GM12878 (cell line): Measurements from ENCODE around the gene MUC5AC. TPM values are rescaled to one million over a fixed set of nuclear protein-coding genes. Genes with fewer than 3 reads are reported as not detected.

ENCODE experiments used
- ATAC-seq: fragments of 200-7000 bp; cut with Tn5 transposase; 3 replicates; pipeline ENCODE4 v1.9.1; 2020; ENCODE audit warnings: mild to moderate bottlenecking, moderate library complexity
- BruUV-seq: library from RNA; stranded (reverse); fragments of 400-500 nt; replicated peaks from 2 replicates; lab custom pipeline; 2021; lab: Mats Ljungman, UMichigan
- CTCF ChIA-PET: fragments of 300-600 bp; sonication (Branson Sonifier 250); formaldehyde crosslinking; extraction: SDS; loops from one replicate; lab custom pipeline; 2021; ENCODE audit warnings: inconsistent platforms; lab: Yijun Ruan, JAX
- POLR2A ChIA-PET: fragments of 350-600 bp; formaldehyde crosslinking; extraction: SDS; loops from one replicate; lab custom pipeline; 2021; ENCODE audit warnings: inconsistent platforms; lab: Charles Lee
- RAD21 ChIA-PET: fragments of 300-600 bp; sonication (Branson Sonifier 250); formaldehyde crosslinking; loops from one replicate; lab custom pipeline; 2023; ENCODE audit warnings: antibody characterized with exemption; ENCODE audit not compliant: unreplicated experiment; lab: Charles Lee
- SMC1A ChIA-PET: fragments of 300-600 bp; sonication (Branson Sonifier 250); formaldehyde crosslinking; loops from one replicate; lab custom pipeline; 2023; ENCODE audit not compliant: unreplicated experiment, uncharacterized antibody; lab: Charles Lee
- DNase-seq: peaks from one replicate; pipeline ENCODE4 v3.0.0-alpha.2; 2011; ENCODE audit warnings: low read depth, low spot score
- FAIRE-seq: peaks from 3 replicates; lab custom pipeline; 2011; peaks lifted over from hg19 to GRCh38; lab: Jason Lieb, UNC
- H2AFZ ChIP-seq: 2 replicates; pipeline ENCODE4 v1.6.0; 2011; ENCODE audit warnings: low read depth, low read length, control low read depth; ENCODE audit not compliant: control insufficient read depth
- H3K27ac ChIP-seq: 2 replicates; pipeline ENCODE4 v1.5.1; 2011; ENCODE audit warnings: control low read depth; ENCODE audit not compliant: control insufficient read depth, insufficient read depth
- H3K27me3 ChIP-seq, 2 experiments: replicated peaks in 1 of 2; 2 replicates each; pipeline versions ENCODE4 v1.6.0 to v1.6.1; 2011; ENCODE audit warnings: low read length in 1 of 2; ENCODE audit not compliant: control insufficient read depth in 2 of 2, insufficient read depth in 2 of 2
- H3K36me3 ChIP-seq, 2 experiments: 2 replicates each; pipeline ENCODE4 v1.5.1; 2011; ENCODE audit warnings: low read length in 1 of 2; ENCODE audit not compliant: control insufficient read depth in 2 of 2, insufficient read depth in 2 of 2
- H3K4me1 ChIP-seq: 2 replicates; pipeline ENCODE4 v1.6.1; 2011; ENCODE audit warnings: mild to moderate bottlenecking, low read length, moderate library complexity, mixed read lengths; ENCODE audit not compliant: control insufficient read depth, insufficient read depth
- H3K4me2 ChIP-seq: 2 replicates; pipeline ENCODE4 v1.6.0; 2011; ENCODE audit warnings: control low read depth; ENCODE audit not compliant: control insufficient read depth, insufficient read depth
- H3K4me3 ChIP-seq: fragments of 200-600 bp; sonication (generic); 2 replicates; pipeline ENCODE4 v1.5.1; 2016
- H3K79me2 ChIP-seq: 2 replicates; pipeline ENCODE4 v1.6.0; 2011; ENCODE audit warnings: low read length; ENCODE audit not compliant: control insufficient read depth, insufficient read depth
- H3K9ac ChIP-seq: 2 replicates; pipeline ENCODE4 v1.8.0; 2011; ENCODE audit warnings: low read length, control low read depth, mixed read lengths; ENCODE audit not compliant: control insufficient read depth, insufficient read depth
- H3K9me3 ChIP-seq: replicated peaks from 3 replicates; pipeline ENCODE4 v1.5.1; 2011; ENCODE audit warnings: mild to moderate bottlenecking, low read length; ENCODE audit not compliant: control insufficient read depth, insufficient read depth
- H4K20me1 ChIP-seq: 2 replicates; pipeline ENCODE4 v1.6.0; 2011; ENCODE audit not compliant: control insufficient read depth, insufficient read depth
- CREM ChIP-seq: IDR thresholded peaks from 2 replicates; pipeline ENCODE4 v1.6.1; 2014; ENCODE audit warnings: antibody characterized with exemption, low read depth
- HDAC6 ChIP-seq: fragments of 200-600 bp; sonication (generic); IDR thresholded peaks from one replicate; pipeline ENCODE4 v1.8.0; 2017; ENCODE audit warnings: antibody characterized with exemption; ENCODE audit not compliant: unreplicated experiment
- NRF1 ChIP-seq: conservative IDR thresholded peaks from 2 replicates; pipeline ENCODE4 v1.6.1; 2011; ENCODE audit warnings: mild to moderate bottlenecking, low read depth, low read length, improper control_type of control experiment
- POLR2AphosphoS5 ChIP-seq: IDR thresholded peaks from 2 replicates; pipeline ENCODE4 v1.6.1; 2011; ENCODE audit warnings: mild to moderate bottlenecking, low read length, inconsistent platforms
- SREBF1 ChIP-seq: IDR thresholded peaks from 2 replicates; pipeline ENCODE4 v1.6.1; 2012; ENCODE audit warnings: mild to moderate bottlenecking, low read length
- TBL1XR1 ChIP-seq: IDR thresholded peaks from 2 replicates; pipeline ENCODE4 v1.6.1; 2012; ENCODE audit warnings: low read depth, low read length, improper control_type of control experiment
- WGBS: methylation state at CpG from one replicate; pipeline ENCODE4 v1.1.6; 2016; ENCODE audit warnings: low lambda C conversion rate; ENCODE audit not compliant: insufficient replicate concordance, insufficient coverage; ENCODE audit errors: missing lambda C conversion rate; 5-methylcytosine and 5-hydroxymethylcytosine counted together
- in situ Hi-C: fragments of 300-500 bp; cut with MboI; formaldehyde crosslinking; loops from 9 replicates; pipeline ENCODE4 v1.14.3; 2018; ENCODE audit warnings: mixed read lengths
- intact Hi-C: fragments of 100-400 bp; cut with micrococcal nuclease; formaldehyde crosslinking; loops from one replicate; pipeline ENCODE4 v1.14.2; 2022; ENCODE audit not compliant: unreplicated experiment
- polyA plus RNA-seq, 11 experiments: library from polyadenylated mRNA; depleted of rRNA in 4 of 11; unstranded in 6 of 11; stranded (reverse) in 5 of 11; fragments of >200 nt; fragmentation: Nextera tagmentation in 4 of 11; fragmentation: Illumina TruSeq in 1 of 11; extraction: Ambion mirVana in 4 of 11; extraction: Trizol in 1 of 11; gene quantifications; 1 replicate in 1 of 11; 2 replicates in 10 of 11; pipeline versions ENCODE4 v1.2.1 to v1.2.3, GENCODE V29; 2011 to 2016; ENCODE audit warnings: inconsistent platforms in 2 of 11, missing spikeins in 2 of 11, low read depth in 1 of 11
- total RNA-seq, 4 experiments: library from RNA; depleted of rRNA in 3 of 4; stranded (reverse); fragments of >200 nt in 3 of 4; fragmentation: Illumina TruSeq in 1 of 4; extraction: Trizol in 1 of 4; gene quantifications; 2 replicates each; pipeline versions ENCODE4 v1.2.1 to v1.2.3, GENCODE V29; 2013 to 2021
- TF ChIP-seq, protein P1 (sequence below): fragments of 450-650 bp; IDR thresholded peaks from 2 replicates; pipeline ENCODE4 v1.6.1; 2017; ENCODE audit warnings: borderline replicate concordance

Gene MUC5AC
- total and polyA plus RNA-seq, 10 of the 15 experiments (the other 5 are each of a cell fraction or from before 2014, with no cell fraction given): under 0.01 to 0.01 TPM; not detected in 8

DNA sequence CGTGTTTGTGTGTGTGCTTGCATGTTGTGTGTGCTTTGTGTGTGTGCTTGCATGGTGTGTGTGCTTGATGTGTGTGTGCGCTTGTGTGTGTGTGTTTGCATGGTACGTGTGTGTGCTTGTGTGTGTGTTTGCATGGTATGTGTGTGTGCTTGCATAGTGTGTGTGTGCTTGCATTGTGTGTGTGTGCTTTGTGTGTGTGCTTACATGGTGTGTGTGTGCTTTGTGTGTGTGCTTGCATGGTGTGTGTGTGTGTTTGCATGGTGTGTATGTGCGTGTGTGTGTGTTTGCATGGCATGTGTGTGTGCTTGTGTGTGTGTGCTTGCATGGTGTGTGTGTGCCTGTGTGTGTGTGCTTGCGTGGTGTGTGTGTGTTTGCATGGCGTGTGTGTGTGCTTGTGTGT, 10.0 kb upstream of the MUC5AC start:
- Histone ChIP-seq H2AFZ (no peak overlapping the region), H3K79me2 (no peaks in the 10 kb centered on the region), H3K9ac (no peak overlapping the region), H4K20me1 (no peaks in the 10 kb centered on the region), H3K4me1 (no peaks in the 10 kb centered on the region; the same call in 1 of the 2 replicates), H3K4me3 (no peak overlapping the region), H3K36me3 (no peaks in the 10 kb centered on the region), H3K27me3 (no peaks in the 10 kb centered on the region), H3K27ac (no peak overlapping the region), H3K4me2 (no peak overlapping the region), H3K9me3 (peaks cover 3% of the 10 kb centered on the region; the same call in 1 of the 3 replicates)
- no peak for DNase-seq
- intact Hi-C loops (no loop called here), in situ Hi-C loops (no loop called here)
- ChIA-PET POLR2A (no interaction called here), RAD21 (no interaction called here), SMC1A (no interaction called here), CTCF (no interaction called here)
- FAIRE-seq: no peak
- BruUV-seq: no TSS peak
- no peak for ATAC-seq
- no peak for TF ChIP-seq SREBF1
- TF ChIP-seq, protein P1, sequence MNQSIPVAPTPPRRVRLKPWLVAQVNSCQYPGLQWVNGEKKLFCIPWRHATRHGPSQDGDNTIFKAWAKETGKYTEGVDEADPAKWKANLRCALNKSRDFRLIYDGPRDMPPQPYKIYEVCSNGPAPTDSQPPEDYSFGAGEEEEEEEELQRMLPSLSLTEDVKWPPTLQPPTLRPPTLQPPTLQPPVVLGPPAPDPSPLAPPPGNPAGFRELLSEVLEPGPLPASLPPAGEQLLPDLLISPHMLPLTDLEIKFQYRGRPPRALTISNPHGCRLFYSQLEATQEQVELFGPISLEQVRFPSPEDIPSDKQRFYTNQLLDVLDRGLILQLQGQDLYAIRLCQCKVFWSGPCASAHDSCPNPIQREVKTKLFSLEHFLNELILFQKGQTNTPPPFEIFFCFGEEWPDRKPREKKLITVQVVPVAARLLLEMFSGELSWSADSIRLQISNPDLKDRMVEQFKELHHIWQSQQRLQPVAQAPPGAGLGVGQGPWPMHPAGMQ: no peak
- TF ChIP-seq HDAC6: no peak
- no peak for TF ChIP-seq POLR2AphosphoS5
- 55% methylated on average over 6 of the region's 6 CpGs for WGBS

DNA sequence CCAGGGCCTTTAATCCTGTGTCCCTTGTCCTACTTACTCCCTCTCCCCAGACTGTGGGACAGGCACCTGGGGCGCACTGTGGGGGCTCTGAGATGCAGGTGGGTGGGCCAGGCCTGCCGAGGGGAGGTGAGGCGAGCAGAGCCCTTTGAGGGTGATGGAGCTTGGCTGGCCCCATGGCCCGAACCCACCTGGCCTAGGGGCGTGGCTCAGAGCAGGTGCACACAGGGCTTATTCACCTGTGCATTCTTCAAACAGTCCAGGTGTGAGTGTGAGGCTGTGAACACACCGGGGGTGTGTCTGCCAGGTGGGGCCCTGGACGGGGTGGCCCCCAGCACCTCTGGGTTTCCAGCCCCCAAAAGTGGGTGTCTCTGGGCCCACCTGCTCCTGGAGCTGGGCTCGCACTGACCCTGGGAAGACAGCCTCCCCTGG, 9.0 kb upstream of the MUC5AC start:
- Histone ChIP-seq H3K27me3 (no peaks in the 10 kb centered on the region), H2AFZ (no peak overlapping the region), H3K9ac (no peak overlapping the region), H4K20me1 (no peaks in the 10 kb centered on the region)
- no peak for ATAC-seq
- POLR2A ChIA-PET: no interaction called here
- intact Hi-C loops: no loop called here
- no peak for TF ChIP-seq CREM
- no peak for TF ChIP-seq NRF1
- no peak for TF ChIP-seq TBL1XR1
- TF ChIP-seq, all 136 proteins: peak for 0
- H3K27ac ChIP-seq: no peak overlapping the region
- H3K4me1 ChIP-seq: no peaks in the 10 kb centered on the region; the same call in 1 of the 2 replicates
- H3K36me3 ChIP-seq: no peaks in the 10 kb centered on the region
- ChIA-PET CTCF (no interaction called here), SMC1A (no interaction called here), RAD21 (no interaction called here)
- 42% methylated on average over 8 of the region's 8 CpGs for WGBS
- in situ Hi-C loops: no loop called here
- no peak for FAIRE-seq
- no TSS peak for BruUV-seq
- no peaks in the 10 kb centered on the region for H3K9me3 ChIP-seq
- DNase-seq: no peak
- H3K4me3 ChIP-seq: no peak overlapping the region
- no peaks in the 10 kb centered on the region for H3K79me2 ChIP-seq
- H3K4me2 ChIP-seq: no peak overlapping the region
